A549 (cell line): ENCODE measurements around the gene ZBTB38. TPM values are rescaled to one million over a fixed set of nuclear protein-coding genes. Genes with fewer than 3 reads are reported as not detected.

Experiments
- ATAC-seq, 2 experiments: fragments of 200-7000 bp in 1 of 2; fragments of >200 bp in 1 of 2; cut with Nextera tagmentation in 1 of 2; cut with Tn5 transposase in 1 of 2; 3 replicates each; pipeline versions ENCODE4 v1.8.0 to v1.9.1; 2018 to 2020; ENCODE audit warnings: mild to moderate bottlenecking in 1 of 2, moderate library complexity in 1 of 2
- CTCF ChIA-PET: fragments of 300-600 bp; sonication (Branson Sonifier 250); formaldehyde crosslinking; extraction: SDS; loops from one replicate; lab custom pipeline; 2021; ENCODE audit warnings: antibody characterized with exemption, inconsistent platforms; lab: Yijun Ruan, JAX
- POLR2A ChIA-PET: fragments of 350-600 bp; formaldehyde crosslinking; extraction: SDS; loops from one replicate; lab custom pipeline; 2021; ENCODE audit warnings: antibody characterized with exemption, inconsistent platforms; lab: Yijun Ruan, JAX
- DNase-seq, 2 experiments: peaks; one replicate each; pipeline versions ENCODE4 v3.0.0 to v3.0.0-alpha.2; 2011 to 2016; ENCODE audit warnings: low read depth in 1 of 2, low spot score in 1 of 2
- FAIRE-seq: peaks from 2 replicates; lab custom pipeline; 2011; peaks lifted over from hg19 to GRCh38; lab: Jason Lieb, UNC
- H3K27ac ChIP-seq, 2 experiments: fragments of >200 bp; sonication (Bioruptor Twin); formaldehyde crosslinking; 3 replicates each; pipeline ENCODE4 v1.5.1; 2016 to 2017
- H3K4me1 ChIP-seq: fragments of >200 bp; sonication (Bioruptor Twin); formaldehyde crosslinking; 3 replicates; pipeline ENCODE4 v1.6.1; 2016
- H3K4me2 ChIP-seq: fragments of >200 bp; sonication (Bioruptor Twin); formaldehyde crosslinking; 3 replicates; pipeline ENCODE4 v1.6.1; 2016
- H3K4me3 ChIP-seq: fragments of >200 bp; sonication (Bioruptor Twin); formaldehyde crosslinking; 3 replicates; pipeline ENCODE4 v1.5.1; 2016
- H3K9me3 ChIP-seq: fragments of >200 bp; sonication (Bioruptor Twin); formaldehyde crosslinking; 3 replicates; pipeline ENCODE4 v1.6.1; 2016
- ATOH8 ChIP-seq: fragments of 250-450 bp; sonication (Bioruptor Pico); IDR thresholded peaks from 2 replicates; pipeline ENCODE4 v1.5.0; 2020; ENCODE audit warnings: low read depth, mild to moderate bottlenecking, moderate library complexity
- CBX8 ChIP-seq: fragments of 200-600 bp; sonication (generic); IDR thresholded peaks from 2 replicates; pipeline ENCODE4 v1.6.1; 2016
- EHMT2 ChIP-seq: fragments of 200-600 bp; sonication (generic); IDR thresholded peaks from 2 replicates; pipeline ENCODE4 v1.6.1; 2016; ENCODE audit warnings: antibody characterized with exemption, low read depth, mild to moderate bottlenecking, moderate library complexity
- FOSB ChIP-seq: fragments of 250-450 bp; sonication (Bioruptor Pico); IDR thresholded peaks from 2 replicates; pipeline ENCODE4 v1.5.0; 2020; ENCODE audit warnings: mild to moderate bottlenecking, moderate library complexity
- FOXS1 ChIP-seq: fragments of 250-450 bp; sonication (Bioruptor Pico); IDR thresholded peaks from 2 replicates; pipeline ENCODE4 v1.5.0; 2020; ENCODE audit warnings: mild to moderate bottlenecking, moderate library complexity
- HES2 ChIP-seq: fragments of >200 bp; sonication (Bioruptor Twin); formaldehyde crosslinking; IDR thresholded peaks from 2 replicates; pipeline ENCODE4 v1.6.1; 2016
- HMGXB4 ChIP-seq: fragments of 250-450 bp; sonication (Bioruptor Pico); IDR thresholded peaks from 2 replicates; pipeline ENCODE4 v1.5.0; 2021; ENCODE audit warnings: mild to moderate bottlenecking, moderate library complexity, borderline replicate concordance
- HOXB13 ChIP-seq: fragments of 250-450 bp; sonication (Bioruptor Pico); IDR thresholded peaks from 2 replicates; pipeline ENCODE4 v1.5.0; 2020; ENCODE audit warnings: low read depth, mild to moderate bottlenecking, moderate library complexity
- JUNB ChIP-seq: fragments of >200 bp; sonication (Bioruptor Twin); formaldehyde crosslinking; IDR thresholded peaks from 2 replicates; pipeline ENCODE4 v1.6.1; 2016
- KDM1A ChIP-seq: fragments of 200-600 bp; sonication (generic); IDR thresholded peaks from 2 replicates; pipeline ENCODE4 v1.6.1; 2016; ENCODE audit warnings: low read depth, mild to moderate bottlenecking
- MYC ChIP-seq: IDR thresholded peaks from 2 replicates; pipeline ENCODE4 v1.6.1; 2012; ENCODE audit warnings: mild to moderate bottlenecking, inconsistent platforms, low read length, improper control_type of control experiment, borderline replicate concordance
- SMC3 ChIP-seq: fragments of >200 bp; sonication (Bioruptor Twin); formaldehyde crosslinking; IDR thresholded peaks from 3 replicates; pipeline ENCODE4 v1.6.1; 2018; ENCODE audit warnings: inconsistent platforms
- SREBF2 ChIP-seq: fragments of 450-650 bp; IDR thresholded peaks from 2 replicates; pipeline ENCODE4 v1.6.1; 2014; ENCODE audit warnings: mild to moderate bottlenecking, moderate library complexity
- TFCP2L1 ChIP-seq: fragments of 250-450 bp; sonication (Bioruptor Pico); IDR thresholded peaks from 2 replicates; pipeline ENCODE4 v1.5.0; 2021; ENCODE audit warnings: mild to moderate bottlenecking
- TP53 ChIP-seq: fragments of 250-450 bp; sonication (Bioruptor Pico); IDR thresholded peaks from 2 replicates; pipeline ENCODE4 v1.5.0; 2021; ENCODE audit warnings: mild to moderate bottlenecking, moderate library complexity
- WGBS: methylation state at CpG from one replicate; pipeline ENCODE4 v1.1.6; 2017; ENCODE audit errors: missing lambda C conversion rate; 5-methylcytosine and 5-hydroxymethylcytosine counted together
- polyA plus RNA-seq, 4 experiments: library from polyadenylated mRNA; depleted of rRNA in 3 of 4; stranded (reverse); fragments of >200 nt; fragmentation: RNase III in 1 of 4; extraction: RNeasy Plus Mini Kit Qiagen cat#74134 plus additional on column Dnase treatment in 1 of 4; gene quantifications; 2 replicates in 3 of 4; 3 replicates in 1 of 4; pipeline ENCODE4 v1.2.3, GENCODE V29; 2011 to 2017

The ZBTB38 gene
- polyA plus RNA-seq, 2 of the 4 experiments (the other 2 are of a cell fraction) = 72.0 to 110 TPM

GRCh38 chr3:141353652-141354495, 14.4 kb upstream of the ZBTB38 start:
- peak overlapping the region in 1 of 2 experiments; percentile 73; a peak in 1 of 6 replicates for H3K27ac ChIP-seq
- DNase-seq (no peak), FAIRE-seq (no peak), ATAC-seq (no peak)
- H3K9me3 ChIP-seq = no peaks in the 10 kb centered on the region
- H3K4me3 ChIP-seq = no peak overlapping the region
- POLR2A ChIA-PET = interaction anchor here (0.9 kb wide), 1 partner anchor 12 kb away, joined by 3 read pairs; no protein-coding TSS in a partner anchor
- CTCF ChIA-PET = interaction anchor here (0.6 to 2.6 kb wide), 7 partner anchors 9 to 207 kb away, joined by 3 to 9 read pairs (median 5); no protein-coding TSS in a partner anchor
- H3K4me1 ChIP-seq = peaks cover 9% of the 10 kb centered on the region
- no peak for TF ChIP-seq TFCP2L1 (CRISPR knock-in tag)
- TF ChIP-seq FOXS1 (CRISPR knock-in tag) = no peak
- no peak for TF ChIP-seq SREBF2
- no peak for TF ChIP-seq JUNB
- no peak for TF ChIP-seq KDM1A
- TF ChIP-seq MYC = no peak
- no peak for TF ChIP-seq ATOH8 (CRISPR knock-in tag)
- no peak for TF ChIP-seq HES2
- 81% methylated on average over 6 of the region's 6 CpGs for WGBS
- H3K4me2 ChIP-seq = no peak overlapping the region

GRCh38 chr3:141354517-141354916, 13.8 kb upstream of the ZBTB38 start:
- no peak for TF ChIP-seq HMGXB4
- TF ChIP-seq MYC = no peak
- TF ChIP-seq JUNB = no peak
- no peak for TF ChIP-seq FOXS1 (CRISPR knock-in tag)
- ChIA-PET CTCF (interaction anchor here (0.9 to 2.6 kb wide), 6 partner anchors 9 to 207 kb away, joined by 3 to 9 read pairs (median 5); no protein-coding TSS in a partner anchor), POLR2A (interaction anchor here (0.9 kb wide), 1 partner anchor 12 kb away, joined by 3 read pairs; no protein-coding TSS in a partner anchor)
- Histone ChIP-seq H3K27ac (peak overlapping the region in 1 of 2 experiments; percentile 73; a peak in 1 of 6 replicates), H3K4me3 (no peak overlapping the region), H3K4me2 (no peak overlapping the region), H3K9me3 (no peaks in the 10 kb centered on the region), H3K4me1 (peaks cover 3% of the 10 kb centered on the region; the same call in 2 of the 3 replicates)
- WGBS = 100% methylated on average over 3 of the region's 3 CpGs
- no peak for DNase-seq
- ATAC-seq = no peak
- no peak for FAIRE-seq

GRCh38 chr3:141355242-141355641, 13.1 kb upstream of the ZBTB38 start:
- Histone ChIP-seq H3K27ac (peak overlapping the region in 1 of 2 experiments; percentile 73; a peak in 3 of 6 replicates), H3K9me3 (no peaks in the 10 kb centered on the region), H3K4me3 (no peak overlapping the region), H3K4me1 (peaks cover 3% of the 10 kb centered on the region), H3K4me2 (no peak overlapping the region)
- FAIRE-seq (no peak), DNase-seq (no peak), ATAC-seq (peak; percentile 13 to 33; a peak in 1 of 6 replicates)
- ChIA-PET CTCF (interaction anchor here (1.6 kb wide), 1 partner anchor 97 kb away, joined by 5 read pairs; no protein-coding TSS in a partner anchor), POLR2A (no interaction called here)
- WGBS = 80% methylated on average over 6 of the region's 6 CpGs
- no peak for TF ChIP-seq HOXB13 (CRISPR knock-in tag)
- no peak for TF ChIP-seq TP53 (CRISPR knock-in tag)
- no peak for TF ChIP-seq FOSB (CRISPR knock-in tag)
- no peak for TF ChIP-seq CBX8
- TF ChIP-seq SREBF2 = no peak
- TF ChIP-seq EHMT2 = no peak
- no peak for TF ChIP-seq KDM1A
- TF ChIP-seq SMC3 = no peak
